Endothelial cell (in vitro differentiated cells): Measurements from ENCODE around the gene POU2F1. TPM values are rescaled to one million over a fixed set of nuclear protein-coding genes. Genes with fewer than 3 reads are reported as not detected.

Experiments used
- DNase-seq: peaks from one replicate; pipeline ENCODE4 v3.0.0; 2021; ENCODE audit warnings: low spot score
- H3K27ac Mint-ChIP-seq: one replicate; pipeline ENCODE4 v1.8.0; 2021; ENCODE audit warnings: mixed read lengths, inconsistent platforms; ENCODE audit not compliant: unreplicated experiment
- H3K27me3 Mint-ChIP-seq: one replicate; pipeline ENCODE4 v1.8.0; 2021; ENCODE audit warnings: mild to moderate bottlenecking, moderate library complexity, mixed read lengths, inconsistent platforms; ENCODE audit not compliant: unreplicated experiment
- H3K36me3 Mint-ChIP-seq: one replicate; pipeline ENCODE4 v1.8.0; 2021; ENCODE audit warnings: mild to moderate bottlenecking, low read depth, mixed read lengths, inconsistent platforms; ENCODE audit not compliant: unreplicated experiment
- H3K4me1 Mint-ChIP-seq: one replicate; pipeline ENCODE4 v1.8.0; 2021; ENCODE audit warnings: mild to moderate bottlenecking, mixed read lengths, inconsistent platforms; ENCODE audit not compliant: unreplicated experiment
- H3K4me3 Mint-ChIP-seq: one replicate; pipeline ENCODE4 v1.8.0; 2021; ENCODE audit warnings: mild to moderate bottlenecking, mixed read lengths, inconsistent platforms; ENCODE audit not compliant: unreplicated experiment
- H3K9me3 Mint-ChIP-seq: one replicate; pipeline ENCODE4 v1.8.0; 2021; ENCODE audit warnings: mixed read lengths, inconsistent platforms; ENCODE audit not compliant: unreplicated experiment
- CTCF ChIP-seq: fragments of 200-600 bp; sonication (generic); IDR thresholded peaks from one replicate; pipeline ENCODE4 v1.5.0; 2021; ENCODE audit warnings: antibody characterized with exemption; ENCODE audit not compliant: unreplicated experiment
- total RNA-seq: library from RNA; stranded (reverse); fragmentation: NEBNext Ultra II Directional; extraction: Animal tissue kit (Norgen Biotek cat#: 25700); gene quantifications from one replicate; pipeline ENCODE4 v1.2.1, GENCODE V29; 2021; ENCODE audit not compliant: unreplicated experiment

The POU2F1 gene
- total RNA-seq, 1 donor from 2014 or later = 24.5 TPM

GRCh38 chr1:167364826-167365225, 144.1 kb downstream of the POU2F1 start:
- Mint-ChIP-seq H3K27me3 (peaks cover 1% of the 10 kb centered on the region), H3K9me3 (no peaks in the 10 kb centered on the region), H3K27ac (no peak overlapping the region), H3K4me1 (no peaks in the 10 kb centered on the region), H3K4me3 (no peak overlapping the region), H3K36me3 (no peaks in the 10 kb centered on the region)
- DNase-seq = no peak
- TF ChIP-seq CTCF = no peak

- Mint-ChIP-seq H3K36me3 (no peaks in the 10 kb centered on the region), H3K4me3 (no peak overlapping the region), H3K27ac (no peak overlapping the region), H3K9me3 (no peaks in the 10 kb centered on the region), H3K4me1 (no peaks in the 10 kb centered on the region), H3K27me3 (peaks cover 1% of the 10 kb centered on the region)
- DNase-seq = no peak
- TF ChIP-seq CTCF = no peak
These were observed 144.7 kb downstream of the POU2F1 start for GRCh38 chr1:167365360-167365759.

GRCh38 chr1:167367705-167368104, 147.0 kb downstream of the POU2F1 start:
- Mint-ChIP-seq H3K4me3 (no peak overlapping the region), H3K27ac (no peak overlapping the region), H3K27me3 (peaks cover 1% of the 10 kb centered on the region), H3K36me3 (no peaks in the 10 kb centered on the region), H3K9me3 (no peaks in the 10 kb centered on the region), H3K4me1 (no peaks in the 10 kb centered on the region)
- TF ChIP-seq CTCF = no peak
- no peak for DNase-seq

- DNase-seq = no peak
- Mint-ChIP-seq H3K4me3 (no peak overlapping the region), H3K27ac (no peak overlapping the region), H3K36me3 (no peaks in the 10 kb centered on the region), H3K4me1 (no peaks in the 10 kb centered on the region), H3K27me3 (peaks cover 1% of the 10 kb centered on the region), H3K9me3 (no peaks in the 10 kb centered on the region)
- no peak for TF ChIP-seq CTCF
These were observed 148.5 kb downstream of the POU2F1 start for GRCh38 chr1:167369175-167369574.

- Mint-ChIP-seq H3K4me3 (no peak overlapping the region), H3K27ac (no peak overlapping the region), H3K9me3 (no peaks in the 10 kb centered on the region), H3K36me3 (no peaks in the 10 kb centered on the region), H3K4me1 (no peaks in the 10 kb centered on the region), H3K27me3 (peaks cover 1% of the 10 kb centered on the region)
- no peak for DNase-seq
- TF ChIP-seq CTCF = no peak
These were observed 149.2 kb downstream of the POU2F1 start for GRCh38 chr1:167369933-167370332.
